SK-N-SH (cell line): ENCODE data around the gene BCAS4.

Experiments
- EZH2phosphoT487 ChIP-seq: fragments of 200-600 bp; sonication (generic); IDR thresholded peaks from 2 replicates; pipeline ENCODE4 v1.6.1; 2017; ENCODE audit warnings: low read depth, mixed run types, mild to moderate bottlenecking, antibody characterized with exemption, moderate library complexity, borderline replicate concordance
- JUND ChIP-seq: IDR thresholded peaks from 2 replicates; pipeline ENCODE4 v1.4.0; 2012
- NRF1 ChIP-seq: IDR thresholded peaks from 2 replicates; pipeline ENCODE4 v1.6.1; 2012; ENCODE audit warnings: low read depth, mild to moderate bottlenecking, low read length
- POLR2AphosphoS5 ChIP-seq: IDR thresholded peaks from 2 replicates; pipeline ENCODE4 v1.6.1; 2012; ENCODE audit warnings: low read depth, low read length
- RAD21 ChIP-seq: IDR thresholded peaks from 2 replicates; pipeline ENCODE4 v1.6.1; 2012; ENCODE audit warnings: mild to moderate bottlenecking, low read length
- RFX5 ChIP-seq: IDR thresholded peaks from 2 replicates; pipeline ENCODE4 v1.6.1; 2012; ENCODE audit warnings: mild to moderate bottlenecking, improper control_type of control experiment, low read length
- SMC3 ChIP-seq: IDR thresholded peaks from 2 replicates; pipeline ENCODE4 v1.6.1; 2012; ENCODE audit warnings: low read depth, low read length, improper control_type of control experiment
- TAF1 ChIP-seq: IDR thresholded peaks from 2 replicates; pipeline ENCODE4 v1.6.1; 2012; ENCODE audit warnings: low read depth, mild to moderate bottlenecking, low read length, moderate library complexity, borderline replicate concordance
- TF ChIP-seq, protein P1 (sequence below): IDR thresholded peaks from 2 replicates; pipeline ENCODE4 v1.6.1; 2012; ENCODE audit warnings: mild to moderate bottlenecking, low read depth, low read length, moderate library complexity
- TF ChIP-seq, protein P2 (sequence below): fragments of 200-600 bp; sonication (generic); IDR thresholded peaks from 2 replicates; pipeline ENCODE4 v1.6.1; 2017; ENCODE audit warnings: antibody characterized with exemption, mild to moderate bottlenecking, moderate library complexity
- TF ChIP-seq, protein P3 (sequence below): IDR thresholded peaks from 2 replicates; pipeline ENCODE4 v1.4.0; 2012; ENCODE audit warnings: low read depth
- TF ChIP-seq, protein P4 (sequence below): IDR thresholded peaks from 2 replicates; pipeline ENCODE4 v1.4.0; 2012; ENCODE audit warnings: low read depth, borderline replicate concordance
- TF ChIP-seq, protein P5 (sequence below): IDR thresholded peaks from 2 replicates; pipeline ENCODE4 v1.4.0; 2012; ENCODE audit warnings: low read depth, borderline replicate concordance
- TF ChIP-seq, protein P6 (sequence below): fragments of 150-350 bp; IDR thresholded peaks from 2 replicates; pipeline ENCODE4 v1.6.1; 2017; ENCODE audit warnings: antibody characterized with exemption, low read length, low read depth, borderline replicate concordance

DNA sequence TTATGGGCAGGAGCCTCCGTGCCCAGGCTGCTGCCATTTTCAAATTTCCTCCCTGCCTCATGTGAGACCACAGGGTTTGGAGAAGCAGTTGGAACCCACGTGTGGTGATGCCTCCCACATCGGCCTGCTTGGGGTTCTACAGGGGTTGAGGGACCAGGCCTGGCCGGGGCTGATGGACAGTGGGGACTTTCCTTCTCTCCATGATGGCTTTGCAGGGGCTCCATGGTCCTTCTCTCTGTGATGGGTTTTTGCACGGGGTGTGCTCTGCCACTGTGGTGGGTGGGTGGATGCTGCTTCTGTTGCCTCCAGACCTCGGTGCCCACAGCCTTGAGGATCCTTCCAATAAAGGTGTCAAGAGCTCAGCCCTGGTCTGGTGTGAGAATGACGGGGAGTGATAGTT lies 82.0 kb downstream of the BCAS4 start:
- TF ChIP-seq, protein P1, sequence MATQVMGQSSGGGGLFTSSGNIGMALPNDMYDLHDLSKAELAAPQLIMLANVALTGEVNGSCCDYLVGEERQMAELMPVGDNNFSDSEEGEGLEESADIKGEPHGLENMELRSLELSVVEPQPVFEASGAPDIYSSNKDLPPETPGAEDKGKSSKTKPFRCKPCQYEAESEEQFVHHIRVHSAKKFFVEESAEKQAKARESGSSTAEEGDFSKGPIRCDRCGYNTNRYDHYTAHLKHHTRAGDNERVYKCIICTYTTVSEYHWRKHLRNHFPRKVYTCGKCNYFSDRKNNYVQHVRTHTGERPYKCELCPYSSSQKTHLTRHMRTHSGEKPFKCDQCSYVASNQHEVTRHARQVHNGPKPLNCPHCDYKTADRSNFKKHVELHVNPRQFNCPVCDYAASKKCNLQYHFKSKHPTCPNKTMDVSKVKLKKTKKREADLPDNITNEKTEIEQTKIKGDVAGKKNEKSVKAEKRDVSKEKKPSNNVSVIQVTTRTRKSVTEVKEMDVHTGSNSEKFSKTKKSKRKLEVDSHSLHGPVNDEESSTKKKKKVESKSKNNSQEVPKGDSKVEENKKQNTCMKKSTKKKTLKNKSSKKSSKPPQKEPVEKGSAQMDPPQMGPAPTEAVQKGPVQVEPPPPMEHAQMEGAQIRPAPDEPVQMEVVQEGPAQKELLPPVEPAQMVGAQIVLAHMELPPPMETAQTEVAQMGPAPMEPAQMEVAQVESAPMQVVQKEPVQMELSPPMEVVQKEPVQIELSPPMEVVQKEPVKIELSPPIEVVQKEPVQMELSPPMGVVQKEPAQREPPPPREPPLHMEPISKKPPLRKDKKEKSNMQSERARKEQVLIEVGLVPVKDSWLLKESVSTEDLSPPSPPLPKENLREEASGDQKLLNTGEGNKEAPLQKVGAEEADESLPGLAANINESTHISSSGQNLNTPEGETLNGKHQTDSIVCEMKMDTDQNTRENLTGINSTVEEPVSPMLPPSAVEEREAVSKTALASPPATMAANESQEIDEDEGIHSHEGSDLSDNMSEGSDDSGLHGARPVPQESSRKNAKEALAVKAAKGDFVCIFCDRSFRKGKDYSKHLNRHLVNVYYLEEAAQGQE: no peak
- TF ChIP-seq, protein P2, sequence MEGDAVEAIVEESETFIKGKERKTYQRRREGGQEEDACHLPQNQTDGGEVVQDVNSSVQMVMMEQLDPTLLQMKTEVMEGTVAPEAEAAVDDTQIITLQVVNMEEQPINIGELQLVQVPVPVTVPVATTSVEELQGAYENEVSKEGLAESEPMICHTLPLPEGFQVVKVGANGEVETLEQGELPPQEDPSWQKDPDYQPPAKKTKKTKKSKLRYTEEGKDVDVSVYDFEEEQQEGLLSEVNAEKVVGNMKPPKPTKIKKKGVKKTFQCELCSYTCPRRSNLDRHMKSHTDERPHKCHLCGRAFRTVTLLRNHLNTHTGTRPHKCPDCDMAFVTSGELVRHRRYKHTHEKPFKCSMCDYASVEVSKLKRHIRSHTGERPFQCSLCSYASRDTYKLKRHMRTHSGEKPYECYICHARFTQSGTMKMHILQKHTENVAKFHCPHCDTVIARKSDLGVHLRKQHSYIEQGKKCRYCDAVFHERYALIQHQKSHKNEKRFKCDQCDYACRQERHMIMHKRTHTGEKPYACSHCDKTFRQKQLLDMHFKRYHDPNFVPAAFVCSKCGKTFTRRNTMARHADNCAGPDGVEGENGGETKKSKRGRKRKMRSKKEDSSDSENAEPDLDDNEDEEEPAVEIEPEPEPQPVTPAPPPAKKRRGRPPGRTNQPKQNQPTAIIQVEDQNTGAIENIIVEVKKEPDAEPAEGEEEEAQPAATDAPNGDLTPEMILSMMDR: no peak
- TF ChIP-seq, protein P3, sequence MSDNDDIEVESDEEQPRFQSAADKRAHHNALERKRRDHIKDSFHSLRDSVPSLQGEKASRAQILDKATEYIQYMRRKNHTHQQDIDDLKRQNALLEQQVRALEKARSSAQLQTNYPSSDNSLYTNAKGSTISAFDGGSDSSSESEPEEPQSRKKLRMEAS: no peak
- TF ChIP-seq TAF1 (no peak), SMC3 (no peak), NRF1 (no peak), JUND (no peak), EZH2phosphoT487 (no peak), POLR2AphosphoS5 (no peak), RFX5 (no peak), RAD21 (no peak)
- TF ChIP-seq, protein P4, sequence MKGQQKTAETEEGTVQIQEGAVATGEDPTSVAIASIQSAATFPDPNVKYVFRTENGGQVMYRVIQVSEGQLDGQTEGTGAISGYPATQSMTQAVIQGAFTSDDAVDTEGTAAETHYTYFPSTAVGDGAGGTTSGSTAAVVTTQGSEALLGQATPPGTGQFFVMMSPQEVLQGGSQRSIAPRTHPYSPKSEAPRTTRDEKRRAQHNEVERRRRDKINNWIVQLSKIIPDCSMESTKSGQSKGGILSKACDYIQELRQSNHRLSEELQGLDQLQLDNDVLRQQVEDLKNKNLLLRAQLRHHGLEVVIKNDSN: no peak
- TF ChIP-seq, protein P5, sequence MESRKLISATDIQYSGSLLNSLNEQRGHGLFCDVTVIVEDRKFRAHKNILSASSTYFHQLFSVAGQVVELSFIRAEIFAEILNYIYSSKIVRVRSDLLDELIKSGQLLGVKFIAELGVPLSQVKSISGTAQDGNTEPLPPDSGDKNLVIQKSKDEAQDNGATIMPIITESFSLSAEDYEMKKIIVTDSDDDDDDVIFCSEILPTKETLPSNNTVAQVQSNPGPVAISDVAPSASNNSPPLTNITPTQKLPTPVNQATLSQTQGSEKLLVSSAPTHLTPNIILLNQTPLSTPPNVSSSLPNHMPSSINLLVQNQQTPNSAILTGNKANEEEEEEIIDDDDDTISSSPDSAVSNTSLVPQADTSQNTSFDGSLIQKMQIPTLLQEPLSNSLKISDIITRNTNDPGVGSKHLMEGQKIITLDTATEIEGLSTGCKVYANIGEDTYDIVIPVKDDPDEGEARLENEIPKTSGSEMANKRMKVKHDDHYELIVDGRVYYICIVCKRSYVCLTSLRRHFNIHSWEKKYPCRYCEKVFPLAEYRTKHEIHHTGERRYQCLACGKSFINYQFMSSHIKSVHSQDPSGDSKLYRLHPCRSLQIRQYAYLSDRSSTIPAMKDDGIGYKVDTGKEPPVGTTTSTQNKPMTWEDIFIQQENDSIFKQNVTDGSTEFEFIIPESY: no peak
- TF ChIP-seq, protein P6, sequence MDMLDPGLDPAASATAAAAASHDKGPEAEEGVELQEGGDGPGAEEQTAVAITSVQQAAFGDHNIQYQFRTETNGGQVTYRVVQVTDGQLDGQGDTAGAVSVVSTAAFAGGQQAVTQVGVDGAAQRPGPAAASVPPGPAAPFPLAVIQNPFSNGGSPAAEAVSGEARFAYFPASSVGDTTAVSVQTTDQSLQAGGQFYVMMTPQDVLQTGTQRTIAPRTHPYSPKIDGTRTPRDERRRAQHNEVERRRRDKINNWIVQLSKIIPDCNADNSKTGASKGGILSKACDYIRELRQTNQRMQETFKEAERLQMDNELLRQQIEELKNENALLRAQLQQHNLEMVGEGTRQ: no peak
